ENCODE data around the gene APOBEC3B. TPM values are rescaled to one million over a fixed set of nuclear protein-coding genes. Genes with fewer than 3 reads are reported as not detected.
A peak's percentile ranks its signal among the peaks of the same experiment; 100 is the strongest.

Gene APOBEC3B
- total and polyA plus RNA-seq, 2 of the 8 experiments (the other 6 are each of a cell fraction or from before 2014, with no cell fraction given): 14.2 to 74.9 TPM

- DNase-seq (ENCODE audit: low read depth in 1 of 2, low spot score in 2 of 2) (no peak), FAIRE-seq (no peak)
- Histone ChIP-seq H3K4me1 (replicated peaks in 1 of 4; ENCODE audit: control insufficient read depth in 3 of 4, insufficient read depth in 4 of 4, low read length in 3 of 4) (peaks cover 0 to 10% (median 3%) of the 10 kb centered on the region in 4 experiments; a peak in 5 of 7 replicates), H3K4me2 (ENCODE audit: insufficient read depth in 1 of 2, low read depth in 2 of 2, low read length in 2 of 2) (no peak overlapping the region), H3K9ac (replicated peaks in 1 of 4; ENCODE audit: extremely low read depth in 1 of 4, low read depth in 3 of 4, low read length in 3 of 4) (no peak overlapping the region), H3K23me2 (ENCODE audit: low read depth, low read length) (no peaks in the 10 kb centered on the region), H2BK5ac (ENCODE audit: low read depth, low read length) (no peak overlapping the region), H2BK20ac (ENCODE audit: low read length) (no peak overlapping the region), H4K5ac (ENCODE audit: insufficient read length, low read depth, low read length) (no peak overlapping the region), H3K27ac (ENCODE audit: low read depth, low read length) (no peak overlapping the region), H3K79me1 (ENCODE audit: low read depth, low read length) (no peaks in the 10 kb centered on the region), H4K91ac (replicated peaks; ENCODE audit: insufficient read length, low read length) (no peak overlapping the region), H2BK15ac (ENCODE audit: low read length) (no peak overlapping the region), H3K36me3 (ENCODE audit: control insufficient read depth in 2 of 4, insufficient read depth in 4 of 4, low read length in 3 of 4) (no peaks in the 10 kb centered on the region), H4K20me1 (replicated peaks in 1 of 2; ENCODE audit: control insufficient read depth in 1 of 2, insufficient read depth in 2 of 2, low read length in 2 of 2) (no peaks in the 10 kb centered on the region), H2BK120ac (replicated peaks; ENCODE audit: low read depth, low read length) (no peak overlapping the region), H3K27me3 (replicated peaks in 1 of 4; ENCODE audit: control insufficient read depth in 3 of 4, extremely low read depth in 1 of 4, insufficient read depth in 3 of 4, low read length in 3 of 4) (no peaks in the 10 kb centered on the region), H2AK5ac (ENCODE audit: low read depth, low read length) (no peak overlapping the region), H3K4me3 (ENCODE audit: extremely low read depth in 1 of 4, insufficient read depth in 2 of 4, low read depth in 3 of 4, low read length in 4 of 4) (no peak overlapping the region), H3K4ac (replicated peaks; ENCODE audit: insufficient read length, low read depth, low read length) (no peak overlapping the region), H3K18ac (ENCODE audit: extremely low read depth, low read length) (no peak overlapping the region), H3K14ac (ENCODE audit: insufficient read length) (no peak overlapping the region), H4K8ac (ENCODE audit: extremely low read depth, insufficient read depth, low read length) (no peak overlapping the region), H2AFZ (ENCODE audit: low read length) (no peak overlapping the region), H2BK12ac (ENCODE audit: low read depth, low read length) (peak overlapping the region; percentile 77; the same call in 1 of the 2 replicates), H3K56ac (replicated peaks; ENCODE audit: insufficient read length, low read depth, low read length) (no peak overlapping the region), H3K9me3 (ENCODE audit: insufficient read depth in 2 of 2, low read depth in 1 of 2, low read length in 1 of 2) (no peaks in the 10 kb centered on the region), H3K79me2 (ENCODE audit: control insufficient read depth in 1 of 2, insufficient read depth in 2 of 2, low read length in 2 of 2) (no peaks in the 10 kb centered on the region), H3K23ac (ENCODE audit: insufficient read length) (no peak overlapping the region)
- TF ChIP-seq RFX5 (IDR thresholded peaks at IDR 0.05; ENCODE audit: borderline replicate concordance, low read depth, low read length) (no peak), BCL11A (IDR thresholded peaks at IDR 0.05; ENCODE audit: low read depth in 2 of 2, low read length in 2 of 2) (no peak), RXRA (IDR thresholded peaks at IDR 0.05; ENCODE audit: insufficient read depth, low read depth, low read length) (no peak), KDM4A (IDR thresholded peaks at IDR 0.05; ENCODE audit: low read depth, low read length, severe bottlenecking) (no peak), JUN (IDR thresholded peaks at IDR 0.05; ENCODE audit: low read depth, low read length) (no peak), CTCF (IDR thresholded peaks at IDR 0.05; ENCODE audit: control extremely low read depth in 1 of 3, insufficient read depth in 1 of 3, low read depth in 1 of 3, low read length in 3 of 3) (no peak), GABPA (IDR thresholded peaks at IDR 0.05; ENCODE audit: borderline replicate concordance, insufficient read depth, low read length) (no peak), ATF2 (IDR thresholded peaks at IDR 0.05; ENCODE audit: low read length) (no peak)
- CTCF ChIA-PET (ENCODE audit: partially characterized antibody): interaction anchor here (2.0 kb wide), 1 partner anchor 9 kb away, joined by 13 read pairs; no protein-coding TSS in a partner anchor
- POLR2A ChIA-PET (ENCODE audit: partially characterized antibody): no interaction called here
- WGBS, 2 experiments (ENCODE audit: extremely low coverage in 1 of 2, insufficient coverage in 1 of 2, insufficient read length in 1 of 2, insufficient replicate concordance in 2 of 2, low coverage in 1 of 2, low lambda C conversion rate in 2 of 2, missing lambda C conversion rate in 1 of 2): 76% methylated on average over 3 of the region's 7 CpGs; no CpG with 5 or more reads in 1 of the 2 experiments
Observed at GRCh38 chr22:38964306-38964705, 17.8 kb upstream of the APOBEC3B start.
